Stomach (tissue), 9 donors: Measurements from ENCODE around the gene TIPARP. TPM values are rescaled to one million over a fixed set of nuclear protein-coding genes. Genes with fewer than 3 reads are reported as not detected.

Source experiments
- DNase-seq, 2 donors: peaks; one replicate each; pipeline versions ENCODE4 v3.0.0 to v3.0.0-alpha.2; 2013 to 2019
- H3K27ac ChIP-seq, 5 donors: fragments of 200-600 bp in 4 of 5; sonication (generic) in 4 of 5; one replicate each; pipeline ENCODE4 v1.5.1; 2013 to 2019; ENCODE audit warnings: mild to moderate bottlenecking in 1 of 5, moderate library complexity in 1 of 5
- H3K27me3 ChIP-seq, 3 donors: fragments of 200-600 bp; sonication (generic); one replicate each; pipeline ENCODE4 v1.5.1; 2017 to 2019; ENCODE audit warnings: mixed run types in 1 of 3
- H3K36me3 ChIP-seq, 4 donors: fragments of 200-600 bp; sonication (generic); 1 replicate in 3 of 4; 2 replicates in 1 of 4; pipeline ENCODE4 v1.5.1; 2016 to 2019
- H3K4me1 ChIP-seq, 4 donors: fragments of 200-600 bp; sonication (generic); one replicate each; pipeline ENCODE4 v1.5.1; 2016 to 2019
- H3K4me3 ChIP-seq, 4 donors: fragments of 200-600 bp; sonication (generic) in 3 of 4; one replicate each; pipeline ENCODE4 v1.5.1; 2016 to 2019; ENCODE audit warnings: mild to moderate bottlenecking in 1 of 4
- H3K9me3 ChIP-seq, 4 donors: fragments of 200-600 bp; sonication (generic); one replicate each; pipeline ENCODE4 v1.5.1; 2016 to 2019
- CTCF ChIP-seq, 7 experiments: fragments of 450-650 bp in 4 of 7; fragments of 200-600 bp in 3 of 7; sonication (generic) in 3 of 7; IDR thresholded peaks; one replicate each; pipeline ENCODE4 v1.5.1; 2016 to 2019; ENCODE audit warnings: antibody characterized with exemption in 7 of 7, control low read depth in 2 of 7, mild to moderate bottlenecking in 1 of 7
- EP300 ChIP-seq: sonication (generic); formaldehyde crosslinking; IDR thresholded peaks from one replicate; pipeline ENCODE4 v1.6.1; 2017; ENCODE audit warnings: antibody characterized with exemption
- POLR2A ChIP-seq, 4 donors: fragments of 450-650 bp; IDR thresholded peaks; one replicate each; pipeline ENCODE4 v1.6.1; 2016; ENCODE audit warnings: antibody characterized with exemption in 4 of 4, control low read depth in 2 of 4, mild to moderate bottlenecking in 1 of 4, moderate library complexity in 1 of 4
- POLR2AphosphoS5 ChIP-seq, 3 donors: sonication (generic); formaldehyde crosslinking; IDR thresholded peaks; one replicate each; pipeline ENCODE4 v1.6.1; 2016; ENCODE audit warnings: antibody characterized with exemption in 3 of 3
- WGBS, 5 donors: extraction: QIAGEN DNeasy Blood & Tissue Kit in 3 of 5; methylation state at CpG; one replicate each; pipeline versions ENCODE4 v1.1.5 to v1.1.7; 2013 to 2018; 5-methylcytosine and 5-hydroxymethylcytosine counted together
- intact Hi-C: fragments of 100-400 bp; cut with DNase I; formaldehyde crosslinking; loops from one replicate; pipeline ENCODE4 v1.15.1; 2023; ENCODE audit warnings: low total_unique reads
- polyA plus RNA-seq, 3 donors: library from polyadenylated mRNA; stranded (reverse); fragments of 200-250 nt; gene quantifications; one replicate each; pipeline ENCODE4 v1.2.3, GENCODE V29; 2013
- total RNA-seq, 5 donors: library from RNA; depleted of rRNA; stranded (reverse); fragments of >200 nt; gene quantifications; one replicate each; pipeline versions ENCODE4 v1.1.0 to v1.2.3, GENCODE V29; 2014 to 2016
- donor health status: healthy with polysubstance abuse.
- donor health status: Bipolar disorder and iron deficiency.
- donor health status: healthy.

The TIPARP gene
- total and polyA plus RNA-seq, 8 donors, result 7.2 to 73.4 (median 22.5) TPM

GRCh38 chr3:156657862-156658731 is 16.3 kb upstream of the TIPARP start:
- H3K4me1 ChIP-seq, result peaks cover 0 to 7% (median 0%) of the 10 kb centered on the region in 4 donors
- no peak for TF ChIP-seq POLR2A (IDR thresholded peaks at IDR 0.05)
- TF ChIP-seq POLR2AphosphoS5 (IDR thresholded peaks at IDR 0.05), result no peak
- no peak for TF ChIP-seq EP300
- no peak for TF ChIP-seq CTCF (IDR thresholded peaks at IDR 0.05)
- H3K9me3 ChIP-seq, result no peaks in the 10 kb centered on the region
- 90 to 96% (median 94%) methylated on average over 4 of the region's 4 CpGs for WGBS, 5 donors
- no peak overlapping the region for H3K27ac ChIP-seq
- no peaks in the 10 kb centered on the region for H3K27me3 ChIP-seq
- no peak for DNase-seq
- no peaks in the 10 kb centered on the region for H3K36me3 ChIP-seq
- intact Hi-C loops, result no loop called here
- no peak overlapping the region for H3K4me3 ChIP-seq

GRCh38 chr3:156658732-156659090 is 15.7 kb upstream of the TIPARP start:
- H3K4me3 ChIP-seq, result no peak overlapping the region
- WGBS, 5 donors, result 78 to 93% (median 90%) methylated on average over 1 of the region's 1 CpG
- no peak overlapping the region for H3K27ac ChIP-seq
- H3K36me3 ChIP-seq, result no peaks in the 10 kb centered on the region
- intact Hi-C loops, result no loop called here
- peaks cover 0 to 7% (median 0%) of the 10 kb centered on the region in 4 donors for H3K4me1 ChIP-seq
- no peak for TF ChIP-seq CTCF (IDR thresholded peaks at IDR 0.05)
- TF ChIP-seq EP300, result no peak
- no peak for TF ChIP-seq POLR2AphosphoS5 (IDR thresholded peaks at IDR 0.05)
- no peak for TF ChIP-seq POLR2A (IDR thresholded peaks at IDR 0.05)
- H3K27me3 ChIP-seq, result no peaks in the 10 kb centered on the region
- DNase-seq, result no peak
- no peaks in the 10 kb centered on the region for H3K9me3 ChIP-seq

GRCh38 chr3:156659260-156659659 is 15.1 kb upstream of the TIPARP start:
- H3K4me3 ChIP-seq, result no peak overlapping the region
- DNase-seq, result no peak
- H3K27ac ChIP-seq, result no peak overlapping the region
- H3K36me3 ChIP-seq, result no peaks in the 10 kb centered on the region
- peaks cover 0 to 9% (median 3%) of the 10 kb centered on the region in 4 donors for H3K4me1 ChIP-seq
- intact Hi-C loops, result no loop called here
- H3K9me3 ChIP-seq, result no peaks in the 10 kb centered on the region
- no peaks in the 10 kb centered on the region for H3K27me3 ChIP-seq
- TF ChIP-seq POLR2A (IDR thresholded peaks at IDR 0.05), result no peak
- no peak for TF ChIP-seq CTCF (IDR thresholded peaks at IDR 0.05)
- no peak for TF ChIP-seq POLR2AphosphoS5 (IDR thresholded peaks at IDR 0.05)
- TF ChIP-seq EP300, result no peak

- DNase-seq, result no peak
- TF ChIP-seq POLR2A (IDR thresholded peaks at IDR 0.05), result no peak
- no peak for TF ChIP-seq EP300
- TF ChIP-seq POLR2AphosphoS5 (IDR thresholded peaks at IDR 0.05), result no peak
- TF ChIP-seq CTCF (IDR thresholded peaks at IDR 0.05), result no peak
- Histone ChIP-seq H3K4me1 (peaks cover 0 to 20% (median 9%) of the 10 kb centered on the region in 4 donors), H3K4me3 (no peak overlapping the region), H3K9me3 (no peaks in the 10 kb centered on the region), H3K27me3 (no peaks in the 10 kb centered on the region), H3K36me3 (no peaks in the 10 kb centered on the region), H3K27ac (no peak overlapping the region)
- 56 to 73% (median 60%) methylated on average over 2 of the region's 2 CpGs for WGBS, 5 donors
- intact Hi-C loops, result no loop called here
These were observed 13.2 kb upstream of the TIPARP start for GRCh38 chr3:156661155-156661554.
